ENCODE data around the gene PTGDR2.

PTGDR2 gene

DNA sequence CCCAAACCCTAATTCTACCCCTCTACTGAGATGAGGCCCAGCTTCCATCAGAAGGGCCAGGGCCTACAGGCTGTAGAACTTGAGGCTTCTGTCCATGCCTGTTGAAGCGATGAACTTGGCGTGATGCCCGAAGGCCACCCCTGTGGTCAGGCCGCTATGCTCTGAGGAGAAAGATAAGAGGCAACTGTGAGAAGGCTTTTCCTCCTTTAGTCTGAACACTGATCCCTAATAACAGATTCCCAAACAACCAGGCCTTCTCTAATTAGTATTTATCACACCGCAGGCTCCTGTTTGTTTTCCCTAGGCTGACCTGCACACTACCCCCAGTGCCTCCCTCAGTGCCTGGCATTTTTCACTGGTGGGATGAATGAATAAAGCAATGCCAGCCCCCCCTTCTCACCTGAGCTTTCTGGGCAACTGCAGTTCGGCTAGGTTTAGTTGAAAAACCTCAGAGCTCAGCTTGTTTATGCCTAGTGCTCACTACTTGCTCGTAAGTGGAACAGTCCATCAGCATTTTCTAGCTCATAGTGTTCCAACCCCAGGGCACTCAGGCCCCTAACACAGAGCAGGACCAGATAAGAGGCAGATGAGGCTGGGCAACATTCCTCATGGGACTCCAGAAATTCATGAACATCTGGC is 35.5 kb upstream of the PTGDR2 start:
- Histone ChIP-seq H3K14ac (ENCODE audit: low read length) (no peak overlapping the region), H2AK5ac (ENCODE audit: low read depth, low read length) (no peak overlapping the region), H3K27me3 (ENCODE audit: control insufficient read depth in 3 of 3, insufficient read depth in 3 of 3, low read depth in 1 of 3, low read length in 3 of 3) (no peaks in the 10 kb centered on the region), H3K23ac (ENCODE audit: low read depth, low read length, poor library complexity) (no peak overlapping the region), H2BK15ac (ENCODE audit: low read length) (no peak overlapping the region), H3K36me3 (replicated peaks in 1 of 2; ENCODE audit: control insufficient read depth in 2 of 2, insufficient read depth in 2 of 2, low read length in 2 of 2) (peaks cover 22 to 66% of the 10 kb centered on the region in 2 donors), H4K91ac (ENCODE audit: low read depth, low read length, poor library complexity) (no peak overlapping the region), H2AFZ (ENCODE audit: low read length) (no peak overlapping the region), H3K4ac (ENCODE audit: low read length) (no peak overlapping the region), H3K9me3 (replicated peaks in 1 of 2; ENCODE audit: control insufficient read depth in 2 of 2, insufficient read depth in 1 of 2, low read depth in 1 of 2, low read length in 2 of 2) (no peaks in the 10 kb centered on the region), H3K4me2 (ENCODE audit: insufficient read depth, low read length, poor library complexity, severe bottlenecking) (no peak overlapping the region), H3K9ac (ENCODE audit: low read depth, low read length, poor library complexity) (no peak overlapping the region), H2BK120ac (ENCODE audit: low read depth, low read length) (no peak overlapping the region), H3K4me1 (ENCODE audit: control insufficient read depth in 2 of 2, insufficient read depth in 1 of 2, low read depth in 1 of 2, low read length in 2 of 2) (no peaks in the 10 kb centered on the region), H3K27ac (replicated peaks; ENCODE audit: low read length) (no peak overlapping the region), H2BK12ac (ENCODE audit: low read length) (no peak overlapping the region), H3K4me3 (ENCODE audit: low read length in 2 of 2) (no peak overlapping the region), H2BK5ac (ENCODE audit: low read length) (no peak overlapping the region), H3K79me1 (ENCODE audit: low read depth, low read length) (no peaks in the 10 kb centered on the region), H4K8ac (ENCODE audit: low read depth, low read length) (no peak overlapping the region), H3K18ac (ENCODE audit: low read length) (no peak overlapping the region)
- DNase-seq (ENCODE audit: low spot score) = no peak
- no CpG with 5 or more reads among the region's 7 CpGs for whole genome bisulfite sequencing, 2 donors (ENCODE audit: extremely low coverage in 2 of 2, insufficient read length in 2 of 2, insufficient replicate concordance in 1 of 2)

- Histone ChIP-seq H3K27me3 (ENCODE audit: control insufficient read depth in 3 of 3, insufficient read depth in 3 of 3, low read depth in 1 of 3, low read length in 3 of 3) (no peaks in the 10 kb centered on the region), H4K8ac (ENCODE audit: low read depth, low read length) (no peak overlapping the region), H3K14ac (ENCODE audit: low read length) (no peak overlapping the region), H2BK5ac (ENCODE audit: low read length) (no peak overlapping the region), H3K4me1 (ENCODE audit: control insufficient read depth in 2 of 2, insufficient read depth in 1 of 2, low read depth in 1 of 2, low read length in 2 of 2) (no peaks in the 10 kb centered on the region), H3K4ac (ENCODE audit: low read length) (no peak overlapping the region), H3K27ac (replicated peaks; ENCODE audit: low read length) (no peak overlapping the region), H3K4me3 (ENCODE audit: low read length in 2 of 2) (no peak overlapping the region), H2BK15ac (ENCODE audit: low read length) (no peak overlapping the region), H3K18ac (ENCODE audit: low read length) (no peak overlapping the region), H2AFZ (ENCODE audit: low read length) (no peak overlapping the region), H4K91ac (ENCODE audit: low read depth, low read length, poor library complexity) (no peak overlapping the region), H2AK5ac (ENCODE audit: low read depth, low read length) (no peak overlapping the region), H3K4me2 (ENCODE audit: insufficient read depth, low read length, poor library complexity, severe bottlenecking) (no peak overlapping the region), H3K9ac (ENCODE audit: low read depth, low read length, poor library complexity) (no peak overlapping the region), H3K79me1 (ENCODE audit: low read depth, low read length) (no peaks in the 10 kb centered on the region), H3K9me3 (replicated peaks in 1 of 2; ENCODE audit: control insufficient read depth in 2 of 2, insufficient read depth in 1 of 2, low read depth in 1 of 2, low read length in 2 of 2) (no peaks in the 10 kb centered on the region), H2BK120ac (ENCODE audit: low read depth, low read length) (no peak overlapping the region), H2BK12ac (ENCODE audit: low read length) (no peak overlapping the region), H3K23ac (ENCODE audit: low read depth, low read length, poor library complexity) (no peak overlapping the region), H3K36me3 (replicated peaks in 1 of 2; ENCODE audit: control insufficient read depth in 2 of 2, insufficient read depth in 2 of 2, low read length in 2 of 2) (peaks cover 20 to 61% of the 10 kb centered on the region in 2 donors)
- DNase-seq (ENCODE audit: low spot score) = no peak
- WGBS, 2 donors (ENCODE audit: extremely low coverage in 2 of 2, insufficient read length in 2 of 2, insufficient replicate concordance in 1 of 2) = no CpG with 5 or more reads among the region's 5 CpGs
Measured at GRCh38 chr11:60890696-60891095, 34.9 kb upstream of the PTGDR2 start.

- Histone ChIP-seq H3K79me1 (ENCODE audit: low read depth, low read length) (no peaks in the 10 kb centered on the region), H3K4me1 (ENCODE audit: control insufficient read depth in 2 of 2, insufficient read depth in 1 of 2, low read depth in 1 of 2, low read length in 2 of 2) (no peaks in the 10 kb centered on the region), H2BK120ac (ENCODE audit: low read depth, low read length) (no peak overlapping the region), H4K8ac (ENCODE audit: low read depth, low read length) (no peak overlapping the region), H2AK5ac (ENCODE audit: low read depth, low read length) (no peak overlapping the region), H2BK12ac (ENCODE audit: low read length) (no peak overlapping the region), H3K18ac (ENCODE audit: low read length) (no peak overlapping the region), H2BK15ac (ENCODE audit: low read length) (no peak overlapping the region), H3K27me3 (ENCODE audit: control insufficient read depth in 3 of 3, insufficient read depth in 3 of 3, low read depth in 1 of 3, low read length in 3 of 3) (no peaks in the 10 kb centered on the region), H3K4ac (ENCODE audit: low read length) (no peak overlapping the region), H2AFZ (ENCODE audit: low read length) (no peak overlapping the region), H3K9me3 (replicated peaks in 1 of 2; ENCODE audit: control insufficient read depth in 2 of 2, insufficient read depth in 1 of 2, low read depth in 1 of 2, low read length in 2 of 2) (no peaks in the 10 kb centered on the region), H3K14ac (ENCODE audit: low read length) (peak overlapping the region; percentile 47), H3K23ac (ENCODE audit: low read depth, low read length, poor library complexity) (no peak overlapping the region), H3K9ac (ENCODE audit: low read depth, low read length, poor library complexity) (no peak overlapping the region), H2BK5ac (ENCODE audit: low read length) (no peak overlapping the region), H4K91ac (ENCODE audit: low read depth, low read length, poor library complexity) (no peak overlapping the region), H3K4me2 (ENCODE audit: insufficient read depth, low read length, poor library complexity, severe bottlenecking) (no peak overlapping the region), H3K27ac (replicated peaks; ENCODE audit: low read length) (no peak overlapping the region), H3K4me3 (ENCODE audit: low read length in 2 of 2) (peak overlapping the region in 1 of 2 donors; percentile 41), H3K36me3 (replicated peaks in 1 of 2; ENCODE audit: control insufficient read depth in 2 of 2, insufficient read depth in 2 of 2, low read length in 2 of 2) (peaks cover 18 to 53% of the 10 kb centered on the region in 2 donors)
- no peak for DNase-seq (ENCODE audit: low spot score)
- WGBS, 2 donors (ENCODE audit: extremely low coverage in 2 of 2, insufficient read length in 2 of 2, insufficient replicate concordance in 1 of 2) = no CpG with 5 or more reads among the region's 6 CpGs
Measured at GRCh38 chr11:60889869-60890311, 34.1 kb upstream of the PTGDR2 start.

GRCh38 chr11:60887556-60887955 is 31.8 kb upstream of the PTGDR2 start:
- Histone ChIP-seq H3K79me1 (ENCODE audit: low read depth, low read length) (no peaks in the 10 kb centered on the region), H4K8ac (ENCODE audit: low read depth, low read length) (no peak overlapping the region), H3K36me3 (replicated peaks in 1 of 2; ENCODE audit: control insufficient read depth in 2 of 2, insufficient read depth in 2 of 2, low read length in 2 of 2) (peaks cover 10 to 31% of the 10 kb centered on the region in 2 donors), H2AFZ (ENCODE audit: low read length) (no peak overlapping the region), H3K4me3 (ENCODE audit: low read length in 2 of 2) (no peak overlapping the region), H2BK12ac (ENCODE audit: low read length) (no peak overlapping the region), H2AK5ac (ENCODE audit: low read depth, low read length) (no peak overlapping the region), H4K91ac (ENCODE audit: low read depth, low read length, poor library complexity) (no peak overlapping the region), H2BK5ac (ENCODE audit: low read length) (no peak overlapping the region), H3K4me1 (ENCODE audit: control insufficient read depth in 2 of 2, insufficient read depth in 1 of 2, low read depth in 1 of 2, low read length in 2 of 2) (no peaks in the 10 kb centered on the region), H3K9me3 (replicated peaks in 1 of 2; ENCODE audit: control insufficient read depth in 2 of 2, insufficient read depth in 1 of 2, low read depth in 1 of 2, low read length in 2 of 2) (no peaks in the 10 kb centered on the region), H2BK15ac (ENCODE audit: low read length) (no peak overlapping the region), H2BK120ac (ENCODE audit: low read depth, low read length) (no peak overlapping the region), H3K23ac (ENCODE audit: low read depth, low read length, poor library complexity) (no peak overlapping the region), H3K4me2 (ENCODE audit: insufficient read depth, low read length, poor library complexity, severe bottlenecking) (no peak overlapping the region), H3K9ac (ENCODE audit: low read depth, low read length, poor library complexity) (no peak overlapping the region), H3K4ac (ENCODE audit: low read length) (no peak overlapping the region), H3K18ac (ENCODE audit: low read length) (no peak overlapping the region), H3K14ac (ENCODE audit: low read length) (no peak overlapping the region), H3K27ac (replicated peaks; ENCODE audit: low read length) (no peak overlapping the region), H3K27me3 (ENCODE audit: control insufficient read depth in 3 of 3, insufficient read depth in 3 of 3, low read depth in 1 of 3, low read length in 3 of 3) (no peaks in the 10 kb centered on the region)
- WGBS, 2 donors (ENCODE audit: extremely low coverage in 2 of 2, insufficient read length in 2 of 2, insufficient replicate concordance in 1 of 2) = no CpG with 5 or more reads among the region's 5 CpGs
- peak; percentile 24 for DNase-seq (ENCODE audit: low spot score)
